ENCODE measurements around the gene ORM2. TPM values are rescaled to one million over a fixed set of nuclear protein-coding genes. Genes with fewer than 3 reads are reported as not detected.

The ORM2 gene
- total and polyA plus RNA-seq, 2 of the 8 experiments (the other 6 are each of a cell fraction or from before 2014, with no cell fraction given) = 1.3 TPM; not detected in 1

GRCh38 chr9:114291064-114291474 lies 38.6 kb upstream of the ORM2 start:
- DNase-seq (ENCODE audit: low read depth in 1 of 2, low spot score in 2 of 2) = peak; percentile 62 to 97
- Histone ChIP-seq H4K20me1 (replicated peaks in 1 of 2; ENCODE audit: control insufficient read depth in 1 of 2, insufficient read depth in 2 of 2, low read length in 2 of 2) (peaks cover 0 to 4% of the 10 kb centered on the region in 2 experiments), H2BK12ac (ENCODE audit: low read depth, low read length) (no peak overlapping the region), H3K23ac (ENCODE audit: insufficient read length) (no peak overlapping the region), H3K79me1 (ENCODE audit: low read depth, low read length) (no peaks in the 10 kb centered on the region), H3K27ac (ENCODE audit: low read depth, low read length) (no peak overlapping the region), H2BK20ac (ENCODE audit: low read length) (no peak overlapping the region), H3K79me2 (ENCODE audit: control insufficient read depth in 1 of 2, insufficient read depth in 2 of 2, low read length in 2 of 2) (no peaks in the 10 kb centered on the region), H3K14ac (ENCODE audit: insufficient read length) (no peak overlapping the region), H3K4me2 (ENCODE audit: insufficient read depth in 1 of 2, low read depth in 2 of 2, low read length in 2 of 2) (no peak overlapping the region), H3K36me3 (ENCODE audit: control insufficient read depth in 2 of 4, insufficient read depth in 4 of 4, low read length in 3 of 4) (peaks cover 3 to 20% (median 12%) of the 10 kb centered on the region in 4 experiments; a peak in 6 of 8 replicates), H3K27me3 (replicated peaks in 1 of 4; ENCODE audit: control insufficient read depth in 3 of 4, extremely low read depth in 1 of 4, insufficient read depth in 3 of 4, low read length in 3 of 4) (no peaks in the 10 kb centered on the region), H3K4me3 (ENCODE audit: extremely low read depth in 1 of 4, insufficient read depth in 2 of 4, low read depth in 3 of 4, low read length in 4 of 4) (no peak overlapping the region), H4K91ac (replicated peaks; ENCODE audit: insufficient read length, low read length) (no peak overlapping the region), H3K23me2 (ENCODE audit: low read depth, low read length) (no peaks in the 10 kb centered on the region), H3K9me3 (ENCODE audit: insufficient read depth in 2 of 2, low read depth in 1 of 2, low read length in 1 of 2) (peaks cover 0 to 10% of the 10 kb centered on the region in 2 experiments; a peak in 2 of 4 replicates), H4K5ac (ENCODE audit: insufficient read length, low read depth, low read length) (no peak overlapping the region), H3K4ac (replicated peaks; ENCODE audit: insufficient read length, low read depth, low read length) (no peak overlapping the region), H4K8ac (ENCODE audit: extremely low read depth, insufficient read depth, low read length) (no peak overlapping the region), H3K9ac (replicated peaks in 1 of 4; ENCODE audit: extremely low read depth in 1 of 4, low read depth in 3 of 4, low read length in 3 of 4) (no peak overlapping the region), H2BK5ac (ENCODE audit: low read depth, low read length) (no peak overlapping the region; the same call in 1 of the 2 replicates), H2AFZ (ENCODE audit: low read length) (no peak overlapping the region), H2BK15ac (ENCODE audit: low read length) (no peak overlapping the region), H3K18ac (ENCODE audit: extremely low read depth, low read length) (no peak overlapping the region), H3K4me1 (replicated peaks in 1 of 4; ENCODE audit: control insufficient read depth in 3 of 4, insufficient read depth in 4 of 4, low read length in 3 of 4) (peaks cover 0 to 13% (median 2%) of the 10 kb centered on the region in 4 experiments; a peak in 5 of 7 replicates), H2AK5ac (ENCODE audit: low read depth, low read length) (no peak overlapping the region), H3K56ac (replicated peaks; ENCODE audit: insufficient read length, low read depth, low read length) (no peak overlapping the region), H2BK120ac (replicated peaks; ENCODE audit: low read depth, low read length) (no peak overlapping the region)
- POLR2A ChIA-PET (ENCODE audit: partially characterized antibody) = interaction anchor here (0.9 to 1.6 kb wide), 4 partner anchors 9 to 408 kb away, joined by 3 to 8 read pairs (median 3); no protein-coding TSS in a partner anchor
- 20% methylated on average over 12 of the region's 12 CpGs; no CpG with 5 or more reads in 1 of the 2 experiments for WGBS, 2 experiments (ENCODE audit: extremely low coverage in 1 of 2, insufficient coverage in 1 of 2, insufficient read length in 1 of 2, insufficient replicate concordance in 2 of 2, low coverage in 1 of 2, low lambda C conversion rate in 2 of 2, missing lambda C conversion rate in 1 of 2)
- CTCF ChIA-PET (ENCODE audit: partially characterized antibody) = interaction anchor here (0.6 to 6.3 kb wide), 61 partner anchors 9 to 257 kb away, joined by 3 to 205 read pairs (median 6); partner anchors contain the start of genes AMBP, COL27A1 and KIF12
- peak; percentile 85 for FAIRE-seq
- TF ChIP-seq, protein P1, sequence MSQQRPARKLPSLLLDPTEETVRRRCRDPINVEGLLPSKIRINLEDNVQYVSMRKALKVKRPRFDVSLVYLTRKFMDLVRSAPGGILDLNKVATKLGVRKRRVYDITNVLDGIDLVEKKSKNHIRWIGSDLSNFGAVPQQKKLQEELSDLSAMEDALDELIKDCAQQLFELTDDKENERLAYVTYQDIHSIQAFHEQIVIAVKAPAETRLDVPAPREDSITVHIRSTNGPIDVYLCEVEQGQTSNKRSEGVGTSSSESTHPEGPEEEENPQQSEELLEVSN (IDR thresholded peaks at IDR 0.05) = no peak
- TF ChIP-seq ATF3 (IDR thresholded peaks at IDR 0.05; ENCODE audit: insufficient read depth, low read depth, low read length) (no peak), NANOG (IDR thresholded peaks at IDR 0.05; ENCODE audit: insufficient read depth, low read depth, low read length, poor library complexity, severe bottlenecking) (no peak), MAX (IDR thresholded peaks at IDR 0.05) (peak; percentile 65), EGR1 (IDR thresholded peaks at IDR 0.05; ENCODE audit: borderline replicate concordance, low read depth, low read length) (0 out of 2 replicates have a peak, but pooled peaks have one; percentile 49), TCF12 (IDR thresholded peaks at IDR 0.05; ENCODE audit: low read depth, low read length) (no peak), RAD21 (IDR thresholded peaks at IDR 0.05 in 1 of 2, conservative IDR thresholded peaks at IDR 0.05 in 1 of 2; ENCODE audit: low read depth in 2 of 2, low read length in 2 of 2) (peak; percentile 92 to 94), CTCF (IDR thresholded peaks at IDR 0.05; ENCODE audit: control extremely low read depth in 1 of 3, insufficient read depth in 1 of 3, low read depth in 1 of 3, low read length in 3 of 3) (peak in 2 of 3 experiments; percentile 85 to 92; a peak in 3 of 4 replicates)
